ENCODE measurements around the gene SETDB1.
"Not testable (repeated sequence)": the region's sequence is repeated elsewhere in the genome, so short reads cannot be mapped to it uniquely, and the experiment has no call there.

The SETDB1 gene

GRCh38 chr1:150926097-150926741 is at the start of gene SETDB1:
Gene SETDB1 (plus strand): TSS chr1:150926363. CDS start chr1:150927715, 1,352 bp downstream.
- peak; percentile 94 for DNase-seq

GRCh38 chr1:150878931-150879330 is 47.2 kb upstream of the SETDB1 start:
- DNase-seq = not testable (repeated sequence)

GRCh38 chr1:150881331-150882070 is 44.7 kb upstream of the SETDB1 start:
- DNase-seq = no peak

- DNase-seq = not testable (repeated sequence)
These were observed 43.0 kb upstream of the SETDB1 start for GRCh38 chr1:150883121-150883520.

- no peak for DNase-seq
These were observed 39.1 kb upstream of the SETDB1 start, which contains the start of gene CTXND2 for GRCh38 chr1:150887018-150887417. Gene CTXND2 (plus strand): TSS chr1:150887136. CDS start chr1:150912315, 25,179 bp downstream.

- DNase-seq = no peak
These were observed 37.4 kb upstream of the SETDB1 start for GRCh38 chr1:150888727-150889126.

- DNase-seq = no peak
These were observed 36.1 kb upstream of the SETDB1 start for GRCh38 chr1:150890033-150890416.

GRCh38 chr1:150893336-150893913 is 32.7 kb upstream of the SETDB1 start:
- DNase-seq = no peak

GRCh38 chr1:150895618-150896017 is 30.5 kb upstream of the SETDB1 start:
- DNase-seq = no peak

GRCh38 chr1:150899795-150900194 is 26.4 kb upstream of the SETDB1 start:
- DNase-seq = not testable (repeated sequence)

GRCh38 chr1:150902346-150902745 is 23.8 kb upstream of the SETDB1 start:
- no peak for DNase-seq

GRCh38 chr1:150902751-150903150 is 23.4 kb upstream of the SETDB1 start:
- DNase-seq = no peak

GRCh38 chr1:150905301-150905700 is 20.9 kb upstream of the SETDB1 start:
- DNase-seq = no peak

- DNase-seq = no peak
These were observed 19.8 kb upstream of the SETDB1 start for GRCh38 chr1:150906329-150906728.

GRCh38 chr1:150906813-150907212 is 19.4 kb upstream of the SETDB1 start:
- DNase-seq = no peak

GRCh38 chr1:150909585-150910180 is 16.5 kb upstream of the SETDB1 start:
- DNase-seq = no peak

- no peak for DNase-seq
These were observed 13.5 kb upstream of the SETDB1 start for GRCh38 chr1:150912623-150913022.

- no peak for DNase-seq
These were observed 8.8 kb upstream of the SETDB1 start for GRCh38 chr1:150917387-150917786.

- DNase-seq = peak; percentile 20
These were observed 3.6 kb upstream of the SETDB1 start for GRCh38 chr1:150922519-150922975.

- DNase-seq = peak; percentile 13
These were observed 1.1 kb upstream of the SETDB1 start for GRCh38 chr1:150925080-150925479.

GRCh38 chr1:150927624-150928023 is 1.5 kb downstream of the SETDB1 start:
- no peak for DNase-seq

GRCh38 chr1:150928286-150928685 is 2.1 kb downstream of the SETDB1 start:
- no peak for DNase-seq

- DNase-seq = not testable (repeated sequence)
These were observed 2.6 kb downstream of the SETDB1 start for GRCh38 chr1:150928775-150929174.
